Neural progenitor cell (in vitro differentiated cells): ENCODE results near the gene EIF4EBP3. TPM values are rescaled to one million over a fixed set of nuclear protein-coding genes. Genes with fewer than 3 reads are reported as not detected.
"Not testable (repeated sequence)": the region's sequence is repeated elsewhere in the genome, so short reads cannot be mapped to it uniquely, and the experiment has no call there.

ENCODE experiments used
- DNase-seq: peaks from one replicate; pipeline ENCODE4 v3.0.0-alpha.2; 2016; ENCODE audit warnings: low spot score
- H2AFZ ChIP-seq: fragments of 200-600 bp; sonication (generic); replicated peaks from 2 replicates; pipeline ENCODE4 v1.6.1; 2016; ENCODE audit warnings: antibody characterized with exemption
- H3F3A ChIP-seq: fragments of 200-600 bp; sonication (generic); 2 replicates; pipeline ENCODE4 v1.6.1; 2016; ENCODE audit warnings: antibody characterized with exemption, low read depth
- H3K27ac ChIP-seq: fragments of 200-600 bp; sonication (generic); 2 replicates; pipeline ENCODE4 v1.5.1; 2016; ENCODE audit warnings: mild to moderate bottlenecking
- H3K27me3 ChIP-seq: fragments of 200-600 bp; sonication (generic); 2 replicates; pipeline ENCODE4 v1.6.1; 2016; ENCODE audit warnings: mild to moderate bottlenecking, moderate library complexity
- H3K36me3 ChIP-seq: fragments of 200-600 bp; sonication (generic); 2 replicates; pipeline ENCODE4 v1.5.1; 2016
- H3K4me1 ChIP-seq: fragments of 200-600 bp; sonication (generic); 2 replicates; pipeline ENCODE4 v1.6.1; 2016; ENCODE audit warnings: mixed run types
- H3K4me2 ChIP-seq: fragments of 200-600 bp; sonication (generic); 2 replicates; pipeline ENCODE4 v1.6.1; 2016
- H3K4me3 ChIP-seq: fragments of 200-600 bp; sonication (generic); 2 replicates; pipeline ENCODE4 v1.5.1; 2016
- H3K79me2 ChIP-seq: fragments of 200-600 bp; sonication (generic); 2 replicates; pipeline ENCODE4 v1.6.1; 2016; ENCODE audit warnings: low read depth
- H3K9ac ChIP-seq: fragments of 200-600 bp; sonication (generic); 2 replicates; pipeline ENCODE4 v1.6.1; 2016
- H3K9me3 ChIP-seq: fragments of 200-600 bp; sonication (generic); 2 replicates; pipeline ENCODE4 v1.5.1; 2016; ENCODE audit warnings: low read depth
- H4K20me1 ChIP-seq: fragments of 200-600 bp; sonication (generic); 2 replicates; pipeline ENCODE4 v1.6.1; 2016; ENCODE audit warnings: low read depth
- H3K27ac Mint-ChIP-seq: 3 replicates; pipeline ENCODE4 v1.8.0; 2021; ENCODE audit warnings: mixed read lengths
- H3K27me3 Mint-ChIP-seq: 2 replicates; pipeline ENCODE4 v1.8.0; 2022; ENCODE audit warnings: low read depth, mild to moderate bottlenecking, inconsistent platforms, moderate library complexity, mixed read lengths; ENCODE audit not compliant: insufficient read depth
- H3K36me3 Mint-ChIP-seq: 3 replicates; pipeline ENCODE4 v1.8.0; 2021; ENCODE audit warnings: mixed read lengths
- H3K4me1 Mint-ChIP-seq: 3 replicates; pipeline ENCODE4 v1.8.0; 2021; ENCODE audit warnings: mixed read lengths
- H3K4me3 Mint-ChIP-seq: 3 replicates; pipeline ENCODE4 v1.8.0; 2021; ENCODE audit warnings: mild to moderate bottlenecking, moderate library complexity, mixed read lengths
- H3K9me3 Mint-ChIP-seq: 3 replicates; pipeline ENCODE4 v1.8.0; 2020; ENCODE audit warnings: mixed read lengths
- EZH2 ChIP-seq: fragments of 200-600 bp; sonication (generic); IDR thresholded peaks from 2 replicates; pipeline ENCODE4 v1.6.1; 2017; ENCODE audit warnings: antibody characterized with exemption, mild to moderate bottlenecking, moderate library complexity
- EZH2phosphoT487 ChIP-seq: fragments of 200-600 bp; sonication (generic); IDR thresholded peaks from 2 replicates; pipeline ENCODE4 v1.6.1; 2017; ENCODE audit warnings: antibody characterized with exemption
- total RNA-seq: library from RNA; depleted of rRNA; stranded (reverse); fragments of >200 nt; gene quantifications from 2 replicates; pipeline ENCODE4 v1.2.3, GENCODE V29; 2015; ENCODE audit warnings: low replicate concordance
- TF ChIP-seq, protein P1 (sequence below): fragments of 200-600 bp; sonication (generic); IDR thresholded peaks from 2 replicates; pipeline ENCODE4 v1.5.1; 2017; ENCODE audit warnings: antibody characterized with exemption, mild to moderate bottlenecking

EIF4EBP3 gene
- total RNA-seq, 1 donor from 2014 or later: 1.1 TPM

DNA sequence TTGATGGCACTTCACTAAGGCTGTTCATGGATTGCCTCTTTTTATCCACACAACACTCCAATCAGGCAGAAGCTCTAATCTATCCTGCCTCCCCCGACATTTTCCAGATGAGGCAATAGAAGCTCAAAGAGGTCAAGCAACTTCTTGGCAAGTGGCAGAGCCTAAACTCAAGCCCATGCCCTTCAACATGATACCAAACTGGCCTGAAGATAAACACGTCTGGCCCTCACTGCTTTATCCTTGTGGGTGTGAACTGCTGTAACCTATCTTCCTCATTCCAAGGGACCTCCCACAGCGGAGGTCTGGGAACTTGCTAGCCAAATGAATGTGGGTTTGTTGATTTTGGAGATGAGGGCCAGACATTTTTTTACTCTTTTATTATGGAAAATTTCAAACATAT lies 26.7 kb downstream of the EIF4EBP3 start:
- Mint-ChIP-seq H3K27ac (no peak overlapping the region), H3K36me3 (no peaks in the 10 kb centered on the region), H3K9me3 (no peaks in the 10 kb centered on the region), H3K27me3 (peaks cover 6% of the 10 kb centered on the region), H3K4me3 (no peak overlapping the region), H3K4me1 (no peaks in the 10 kb centered on the region)
- no peak overlapping the region for H3K4me2 ChIP-seq
- H4K20me1 ChIP-seq: no peaks in the 10 kb centered on the region
- H3K79me2 ChIP-seq: no peaks in the 10 kb centered on the region
- no peak overlapping the region for H3K4me3 ChIP-seq
- no peak for TF ChIP-seq EZH2phosphoT487
- no peaks in the 10 kb centered on the region for H3K36me3 ChIP-seq
- no peak overlapping the region for H3K9ac ChIP-seq
- DNase-seq: no peak
- H3K27ac ChIP-seq: no peak overlapping the region
- H3K9me3 ChIP-seq: no peaks in the 10 kb centered on the region
- H3K27me3 ChIP-seq: no peaks in the 10 kb centered on the region
- no peak overlapping the region for H2AFZ ChIP-seq
- H3K4me1 ChIP-seq: no peaks in the 10 kb centered on the region
- peaks cover 4% of the 10 kb centered on the region for H3F3A ChIP-seq

DNA sequence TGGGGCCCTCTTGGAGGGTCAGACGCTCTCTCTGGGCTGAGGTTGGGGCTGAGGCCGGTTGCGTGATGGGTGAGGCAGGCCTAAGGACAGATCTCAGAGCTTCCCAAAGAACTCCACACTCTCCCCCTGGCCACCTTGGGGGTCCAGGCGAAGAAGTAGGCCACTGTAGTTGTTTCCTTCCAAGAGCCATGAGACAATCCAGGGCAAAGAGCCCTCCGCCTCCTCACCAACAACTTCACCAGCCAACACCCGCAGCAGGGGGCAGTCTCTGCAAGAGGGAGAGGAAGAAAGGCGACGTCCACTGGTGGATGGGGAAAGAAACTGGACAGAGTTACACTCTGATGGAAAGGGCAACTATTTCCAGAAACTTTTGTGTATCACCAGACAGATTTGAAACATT lies 27.8 kb downstream of the EIF4EBP3 start:
- H3K27me3 Mint-ChIP-seq: peaks cover 6% of the 10 kb centered on the region
- no peaks in the 10 kb centered on the region for H3K4me1 Mint-ChIP-seq
- no peak for DNase-seq
- Histone ChIP-seq H3K9me3 (no peaks in the 10 kb centered on the region), H3K79me2 (no peaks in the 10 kb centered on the region), H3K36me3 (no peaks in the 10 kb centered on the region), H2AFZ (no peak overlapping the region), H3K4me3 (no peak overlapping the region), H3K27me3 (no peaks in the 10 kb centered on the region), H3K27ac (no peak overlapping the region), H4K20me1 (no peaks in the 10 kb centered on the region), H3F3A (peaks cover 4% of the 10 kb centered on the region), H3K9ac (no peak overlapping the region), H3K4me1 (no peaks in the 10 kb centered on the region), H3K4me2 (no peak overlapping the region)
- H3K27ac Mint-ChIP-seq: no peak overlapping the region
- H3K36me3 Mint-ChIP-seq: no peaks in the 10 kb centered on the region
- no peaks in the 10 kb centered on the region for H3K9me3 Mint-ChIP-seq
- no peak overlapping the region for H3K4me3 Mint-ChIP-seq
- TF ChIP-seq, protein P1, sequence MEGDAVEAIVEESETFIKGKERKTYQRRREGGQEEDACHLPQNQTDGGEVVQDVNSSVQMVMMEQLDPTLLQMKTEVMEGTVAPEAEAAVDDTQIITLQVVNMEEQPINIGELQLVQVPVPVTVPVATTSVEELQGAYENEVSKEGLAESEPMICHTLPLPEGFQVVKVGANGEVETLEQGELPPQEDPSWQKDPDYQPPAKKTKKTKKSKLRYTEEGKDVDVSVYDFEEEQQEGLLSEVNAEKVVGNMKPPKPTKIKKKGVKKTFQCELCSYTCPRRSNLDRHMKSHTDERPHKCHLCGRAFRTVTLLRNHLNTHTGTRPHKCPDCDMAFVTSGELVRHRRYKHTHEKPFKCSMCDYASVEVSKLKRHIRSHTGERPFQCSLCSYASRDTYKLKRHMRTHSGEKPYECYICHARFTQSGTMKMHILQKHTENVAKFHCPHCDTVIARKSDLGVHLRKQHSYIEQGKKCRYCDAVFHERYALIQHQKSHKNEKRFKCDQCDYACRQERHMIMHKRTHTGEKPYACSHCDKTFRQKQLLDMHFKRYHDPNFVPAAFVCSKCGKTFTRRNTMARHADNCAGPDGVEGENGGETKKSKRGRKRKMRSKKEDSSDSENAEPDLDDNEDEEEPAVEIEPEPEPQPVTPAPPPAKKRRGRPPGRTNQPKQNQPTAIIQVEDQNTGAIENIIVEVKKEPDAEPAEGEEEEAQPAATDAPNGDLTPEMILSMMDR: peak; percentile 17
- no peak for TF ChIP-seq EZH2
- no peak for TF ChIP-seq EZH2phosphoT487

DNA sequence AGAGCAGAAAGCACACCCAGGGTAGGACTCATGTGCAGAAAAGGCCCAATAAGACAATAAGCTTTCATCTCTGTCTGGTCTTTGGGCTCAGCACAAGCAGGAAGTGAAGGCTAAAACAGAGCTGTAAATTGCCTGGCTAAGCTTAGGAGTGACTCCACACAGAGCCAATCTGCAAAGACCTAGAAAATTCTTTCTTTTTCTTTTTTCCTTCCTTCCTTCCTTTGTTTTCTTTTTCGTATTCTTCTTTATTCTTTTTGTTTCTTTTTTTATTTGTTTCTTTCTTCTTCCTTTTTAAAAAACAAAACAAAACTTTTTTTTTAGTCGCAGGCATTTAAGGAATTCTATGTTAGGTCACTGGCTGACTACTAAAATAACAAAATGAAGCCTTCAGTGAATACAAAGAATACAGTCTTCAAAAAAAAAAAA lies 29.3 kb downstream of the EIF4EBP3 start:
- Histone ChIP-seq H3K36me3 (no peaks in the 10 kb centered on the region), H3K9ac (no peak overlapping the region), H3K27me3 (peaks cover 2% of the 10 kb centered on the region), H3K4me1 (no peaks in the 10 kb centered on the region), H3K4me2 (no peak overlapping the region), H2AFZ (peak overlapping the region; percentile 97), H3F3A (peaks cover 4% of the 10 kb centered on the region), H3K79me2 (no peaks in the 10 kb centered on the region), H3K27ac (no peak overlapping the region), H4K20me1 (no peaks in the 10 kb centered on the region), H3K9me3 (no peaks in the 10 kb centered on the region), H3K4me3 (no peak overlapping the region)
- TF ChIP-seq EZH2phosphoT487 (no peak), EZH2 (no peak)
- TF ChIP-seq, protein P1: no peak
- no peaks in the 10 kb centered on the region for H3K9me3 Mint-ChIP-seq
- no peaks in the 10 kb centered on the region for H3K4me1 Mint-ChIP-seq
- H3K27me3 Mint-ChIP-seq: peaks cover 6% of the 10 kb centered on the region
- H3K4me3 Mint-ChIP-seq: no peak overlapping the region
- no peak for DNase-seq
- no peak overlapping the region for H3K27ac Mint-ChIP-seq
- H3K36me3 Mint-ChIP-seq: no peaks in the 10 kb centered on the region

DNA sequence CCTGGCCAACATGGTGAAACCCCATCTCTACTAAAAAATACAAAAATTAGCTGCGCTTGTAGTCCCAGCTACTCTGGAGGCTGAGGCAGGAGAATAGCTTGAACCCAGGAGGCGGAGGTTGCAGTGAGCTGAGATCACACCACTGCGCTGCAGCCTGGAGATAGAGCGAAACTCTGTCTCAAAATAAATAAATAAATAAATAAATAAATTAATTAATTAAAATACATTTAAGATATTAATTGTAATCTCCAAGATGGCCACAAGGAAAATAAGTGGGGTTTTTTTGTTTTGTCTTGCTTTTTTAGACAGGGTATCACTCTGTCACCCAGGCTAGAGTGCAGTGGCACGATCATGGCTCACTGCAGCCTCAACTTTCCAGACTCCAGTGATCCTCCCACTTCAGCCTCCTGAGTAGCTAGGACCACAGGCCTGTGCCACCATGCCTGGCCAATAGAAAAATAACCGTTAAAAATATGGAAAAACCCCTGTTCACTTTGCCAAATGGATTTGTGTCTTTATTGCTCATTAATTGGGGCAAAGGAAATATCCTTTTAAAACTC lies 31.8 kb downstream of the EIF4EBP3 start:
- not testable (repeated sequence) for H4K20me1 ChIP-seq, H3K4me1 ChIP-seq, DNase-seq, H3K9me3 ChIP-seq, H3K4me2 ChIP-seq, H3K27me3 Mint-ChIP-seq, H3K4me3 Mint-ChIP-seq, H3K9ac ChIP-seq, H2AFZ ChIP-seq, H3K9me3 Mint-ChIP-seq, H3K36me3 Mint-ChIP-seq, H3K27ac Mint-ChIP-seq, H3F3A ChIP-seq, H3K27me3 ChIP-seq, H3K27ac ChIP-seq, H3K4me3 ChIP-seq, H3K36me3 ChIP-seq, H3K4me1 Mint-ChIP-seq, H3K79me2 ChIP-seq
